Measurements from ENCODE around the gene MYF6.
"Not testable (repeated sequence)": the region's sequence is repeated elsewhere in the genome, so short reads cannot be mapped to it uniquely, and the experiment has no call there.

Gene MYF6

DNA sequence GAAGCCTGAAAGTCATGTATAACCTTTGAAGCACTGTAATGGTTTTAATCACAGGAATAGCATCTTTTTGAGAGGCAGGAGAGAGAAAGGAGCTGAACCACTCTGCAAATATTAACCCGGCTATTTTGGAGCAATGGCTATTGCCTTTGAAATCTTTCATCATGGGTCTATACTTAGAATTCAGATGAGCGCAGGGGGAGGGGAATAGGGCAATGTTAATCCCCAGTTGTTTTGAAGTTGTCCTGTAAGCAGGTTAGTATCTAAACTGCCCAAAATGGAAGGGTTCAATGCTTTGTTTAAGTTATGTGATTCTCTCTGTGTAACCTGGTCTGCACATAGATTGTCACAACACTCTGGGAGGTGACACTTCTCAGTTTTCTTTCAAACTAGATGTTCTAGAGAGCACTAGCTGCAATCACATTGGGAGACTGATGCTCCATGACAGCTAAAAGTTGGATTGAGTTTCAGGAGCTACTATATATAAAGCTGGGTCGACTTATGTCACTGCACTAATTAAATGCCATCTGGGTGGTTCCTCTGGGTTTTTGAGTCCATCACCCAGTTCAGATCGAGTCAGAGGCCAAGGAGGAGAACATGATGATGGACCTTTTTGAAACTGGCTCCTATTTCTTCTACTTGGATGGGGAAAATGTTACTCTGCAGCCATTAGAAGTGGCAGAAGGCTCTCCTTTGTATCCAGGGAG lies at the start of gene MYF6:
Gene MYF6 (plus strand): TSS at position 509 of the 704 bp plus-strand sequence. CDS start 86 bp downstream, at position 595.
- DNase-seq (ENCODE audit: low read depth) = no peak

DNA sequence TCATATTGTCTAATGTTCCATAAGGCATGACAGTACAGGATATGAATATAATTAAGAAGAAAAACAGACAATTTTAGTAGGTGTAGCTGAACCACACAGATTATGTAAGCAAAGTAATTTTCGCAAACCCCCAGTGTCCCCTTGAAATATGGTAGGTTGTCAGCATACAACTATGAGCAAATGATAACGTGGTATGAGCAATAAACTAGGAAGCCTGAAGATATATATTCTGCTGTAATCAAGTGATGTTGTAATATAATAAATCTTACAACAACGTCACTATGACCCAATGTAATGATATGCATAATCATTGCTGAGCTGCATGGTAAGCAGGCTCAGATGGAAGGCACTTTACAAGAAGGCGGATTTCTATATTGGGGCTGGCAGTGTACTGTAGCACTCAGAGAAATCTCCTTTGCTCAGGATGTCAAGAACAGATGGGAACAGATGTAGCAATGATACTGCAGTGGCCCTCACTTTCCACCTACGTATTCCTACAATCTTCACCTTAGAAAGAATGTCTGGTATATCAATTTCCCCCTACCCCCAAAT lies 47.8 kb upstream of the MYF6 start:
- DNase-seq (ENCODE audit: low read depth) = no peak

DNA sequence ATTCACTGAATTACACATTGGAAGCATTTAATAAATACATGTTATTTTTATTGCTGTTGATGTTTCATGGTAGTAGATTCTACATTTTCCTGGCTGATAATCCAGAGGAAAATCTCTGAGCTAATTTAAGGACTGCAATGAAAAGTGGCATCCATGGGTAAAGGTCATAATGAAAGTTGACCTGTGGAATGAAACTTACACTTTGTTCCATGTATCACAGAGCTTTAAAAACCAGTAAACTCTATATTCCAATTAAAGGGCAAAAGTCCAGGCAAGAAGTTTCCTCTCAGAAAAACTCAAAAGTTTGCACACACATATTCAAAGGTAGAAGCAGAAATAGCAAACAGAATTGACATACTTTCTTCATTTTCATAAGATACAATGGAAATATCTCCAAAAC lies 44.8 kb upstream of the MYF6 start:
- DNase-seq (ENCODE audit: low read depth) = no peak

DNA sequence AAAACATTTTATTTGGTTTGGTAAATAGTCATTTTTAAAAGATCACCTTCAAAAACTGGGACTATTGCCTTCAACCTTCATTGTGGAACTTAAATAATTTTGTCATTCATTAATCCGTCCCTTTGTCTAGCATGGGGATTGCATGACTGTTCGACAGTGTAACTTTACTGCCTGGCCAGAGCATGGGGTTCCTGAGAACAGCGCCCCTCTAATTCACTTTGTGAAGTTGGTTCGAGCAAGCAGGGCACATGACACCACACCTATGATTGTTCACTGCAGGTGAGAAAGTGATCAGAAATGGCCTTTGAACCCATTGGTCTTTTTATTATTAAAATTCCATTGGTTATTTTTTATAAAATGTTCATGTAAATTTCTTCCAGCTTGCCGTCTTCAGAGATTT lies 37.2 kb upstream of the MYF6 start:
- DNase-seq (ENCODE audit: low read depth) = no peak

DNA sequence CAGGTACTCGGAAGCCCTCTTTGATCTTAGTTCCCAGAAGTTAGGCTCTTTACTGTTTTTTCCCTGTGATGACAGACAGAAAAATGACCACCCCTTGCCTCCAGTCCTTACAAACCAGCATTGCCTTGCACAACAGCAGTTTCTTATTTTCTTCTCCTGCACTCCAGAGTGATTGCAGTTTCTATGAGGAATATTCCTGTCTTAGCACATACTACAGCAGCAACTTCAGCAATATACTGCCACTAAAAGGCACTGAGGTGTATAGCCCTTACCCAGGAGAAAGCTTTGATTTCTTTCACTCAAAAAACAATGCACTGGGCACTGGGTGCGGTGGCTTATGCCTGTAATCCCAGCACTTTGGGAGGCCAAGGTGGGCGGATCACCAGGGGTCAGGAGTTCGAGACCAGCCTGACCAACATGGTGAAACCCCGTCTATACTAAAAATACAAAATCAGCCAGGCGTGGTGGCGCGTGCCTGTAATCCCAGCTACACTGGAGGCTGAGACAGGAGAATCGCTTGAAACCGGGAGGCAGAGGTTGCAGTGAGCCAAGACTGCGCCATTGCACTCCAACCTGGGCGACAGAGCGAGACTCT lies 31.3 kb upstream of the MYF6 start:
- not testable (repeated sequence) for DNase-seq (ENCODE audit: low read depth)

DNA sequence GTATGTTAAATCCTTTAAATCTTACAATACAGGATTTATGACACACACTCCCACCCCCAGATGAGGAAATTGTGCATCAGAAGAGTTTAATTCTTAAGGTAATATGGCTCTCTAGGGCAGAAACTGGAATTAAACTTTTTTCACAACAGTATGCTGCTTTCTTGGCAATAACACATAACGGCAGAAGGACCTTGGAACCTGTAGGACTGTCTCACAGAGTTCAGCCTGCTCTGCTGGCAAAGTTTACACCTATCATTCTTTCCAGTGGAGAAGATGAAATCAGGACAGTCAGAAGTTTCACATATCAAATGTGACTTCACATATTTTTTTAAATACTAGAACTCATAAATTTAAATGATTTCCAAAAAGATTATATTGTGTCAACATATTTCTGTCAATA lies 30.6 kb upstream of the MYF6 start:
- DNase-seq (ENCODE audit: low read depth) = no peak

DNA sequence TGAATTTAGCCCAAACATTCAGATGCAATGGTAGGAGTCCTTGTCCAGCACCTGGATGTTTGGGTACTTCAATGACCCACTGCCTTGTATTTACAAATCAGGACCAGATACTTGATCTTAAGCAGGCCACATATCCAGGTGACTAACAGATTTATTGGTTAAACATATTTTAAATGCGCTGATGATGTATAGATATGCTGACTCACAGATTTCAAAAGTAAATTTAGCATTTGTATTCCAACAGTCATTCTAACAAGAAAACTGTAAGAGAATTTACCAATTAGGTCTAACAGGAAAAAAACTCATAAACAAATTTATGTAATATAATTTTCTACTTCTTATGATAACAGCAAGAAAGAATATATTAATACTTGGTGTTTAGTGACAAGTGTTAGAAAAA lies 29.4 kb upstream of the MYF6 start:
- no peak for DNase-seq (ENCODE audit: low read depth)

DNA sequence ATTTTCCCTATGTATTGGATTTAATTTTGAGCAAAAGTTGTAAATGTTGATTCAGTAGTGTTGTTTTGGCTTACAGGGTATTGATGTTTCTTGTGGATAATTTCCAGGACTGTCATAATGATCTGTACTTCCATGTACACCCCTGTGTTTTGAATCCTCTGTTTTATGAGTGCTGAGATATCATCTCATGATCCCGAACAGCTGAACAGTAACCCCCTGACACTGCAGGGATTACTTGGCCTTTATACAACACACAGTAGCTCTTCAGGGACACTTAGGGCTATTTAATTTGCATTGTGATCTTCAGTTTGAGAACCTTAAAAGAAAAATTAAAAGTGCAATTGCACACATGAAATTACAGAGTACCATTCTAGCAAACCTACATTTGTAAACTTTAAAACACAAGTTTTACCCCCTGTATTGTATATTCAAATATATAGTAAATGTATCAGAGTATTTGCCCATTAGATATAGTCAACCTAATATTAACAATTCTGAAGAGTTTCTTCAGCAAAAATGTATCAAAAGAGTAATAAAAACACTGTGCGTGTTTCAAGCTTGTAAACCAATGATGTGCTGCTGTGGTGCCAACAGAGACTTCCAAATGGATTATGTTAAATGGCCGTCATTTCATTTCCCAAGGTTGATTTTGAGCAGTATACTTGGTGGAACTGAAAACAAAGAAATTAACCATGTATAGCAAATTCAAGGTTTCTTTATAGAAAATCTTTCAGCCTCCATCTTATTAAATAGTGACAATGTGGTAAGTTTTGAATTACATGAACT lies 27.9 kb upstream of the MYF6 start:
- no peak for DNase-seq (ENCODE audit: low read depth)

DNA sequence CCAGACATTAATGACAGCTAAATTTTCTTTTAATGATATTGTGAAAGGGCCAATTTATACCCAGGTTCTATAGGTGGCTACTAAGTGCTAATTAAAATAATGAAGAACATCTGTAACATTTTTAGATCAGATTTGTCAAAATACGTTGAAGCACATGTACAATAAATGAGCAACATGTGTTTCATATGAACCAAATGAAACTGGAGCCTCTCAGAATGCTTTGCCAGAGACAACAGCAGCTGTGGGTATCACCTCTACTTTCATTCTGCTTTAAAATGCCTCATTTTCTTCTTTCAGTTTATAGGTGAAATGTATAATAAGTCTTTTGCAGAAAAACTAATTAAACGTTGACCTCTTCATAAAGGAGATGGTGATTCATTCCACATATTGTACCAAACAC lies 26.1 kb upstream of the MYF6 start:
- DNase-seq (ENCODE audit: low read depth) = no peak

DNA sequence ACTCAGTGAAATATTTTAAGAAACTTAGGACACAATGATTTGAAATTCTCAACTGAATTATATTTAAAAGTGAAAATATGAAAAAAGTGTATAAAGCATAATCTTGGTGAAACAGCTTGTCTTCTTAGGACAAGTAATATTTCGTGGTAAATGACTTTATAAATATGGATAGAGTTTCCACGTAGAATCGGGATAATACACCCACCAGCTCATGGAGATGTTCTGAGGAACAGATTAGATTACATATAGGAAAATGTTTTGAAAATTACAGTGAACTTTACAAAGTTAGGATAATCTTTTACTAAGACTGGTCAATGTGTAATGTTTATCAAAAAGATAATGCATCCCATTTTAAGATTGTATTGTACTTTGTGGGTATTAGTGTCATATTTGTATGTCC lies 25.6 kb upstream of the MYF6 start:
- DNase-seq (ENCODE audit: low read depth) = no peak

DNA sequence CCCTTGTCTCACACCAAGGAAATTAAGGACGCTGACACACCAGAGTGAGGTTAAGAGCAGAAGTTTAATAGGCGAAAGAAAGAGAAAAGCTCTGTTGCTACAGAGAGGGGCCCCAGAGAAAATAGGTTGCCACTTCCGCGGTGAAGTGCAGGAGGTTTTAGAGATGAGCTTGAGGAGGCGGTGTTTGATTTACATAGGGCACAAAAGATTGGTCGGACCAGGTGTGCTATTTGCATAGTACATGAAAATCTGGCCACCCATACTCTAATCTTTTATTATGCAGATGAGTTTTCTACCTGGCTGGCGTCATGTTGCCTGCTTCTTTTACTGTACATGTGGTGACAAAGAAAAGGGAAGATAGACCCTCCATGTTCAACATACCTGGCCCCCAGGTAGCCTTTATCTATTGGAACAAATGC lies 23.3 kb upstream of the MYF6 start:
- DNase-seq (ENCODE audit: low read depth) = no peak

DNA sequence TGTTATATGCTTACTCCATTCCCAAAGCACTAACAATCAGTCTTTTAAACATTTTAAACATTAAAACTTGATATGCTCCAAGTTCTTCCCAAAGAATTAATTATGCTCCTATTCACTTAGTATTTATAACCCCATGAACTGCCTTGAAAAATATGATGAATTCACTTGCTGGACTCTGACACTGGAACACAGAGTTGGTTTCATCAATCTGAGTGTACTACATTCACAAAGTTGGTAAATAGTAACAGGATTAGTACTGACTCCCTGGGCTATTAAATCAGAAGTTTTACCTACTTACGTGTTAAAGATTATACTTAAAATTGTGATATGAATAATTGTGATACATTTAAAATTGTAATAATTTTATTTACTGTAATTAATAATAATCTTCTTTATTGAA lies 17.3 kb upstream of the MYF6 start:
- no peak for DNase-seq (ENCODE audit: low read depth)

DNA sequence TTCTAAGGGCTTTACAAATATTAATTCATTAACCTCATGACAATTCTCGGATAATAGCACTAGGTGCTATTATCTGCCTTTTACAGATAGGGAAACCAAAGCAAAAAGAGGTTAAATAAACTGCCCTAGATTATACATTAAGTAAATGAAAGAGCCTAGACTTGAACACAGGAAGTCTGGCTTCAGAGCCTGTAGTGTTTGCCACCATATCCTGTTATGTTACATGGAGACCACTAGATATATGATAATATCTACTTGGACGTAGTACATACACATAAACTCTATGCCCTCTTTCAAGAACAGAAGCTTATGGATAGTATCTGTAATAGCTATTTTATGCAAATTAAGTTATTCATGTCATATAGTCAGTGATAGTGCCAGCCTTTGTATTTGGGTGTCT lies 16.9 kb upstream of the MYF6 start:
- DNase-seq (ENCODE audit: low read depth) = no peak

DNA sequence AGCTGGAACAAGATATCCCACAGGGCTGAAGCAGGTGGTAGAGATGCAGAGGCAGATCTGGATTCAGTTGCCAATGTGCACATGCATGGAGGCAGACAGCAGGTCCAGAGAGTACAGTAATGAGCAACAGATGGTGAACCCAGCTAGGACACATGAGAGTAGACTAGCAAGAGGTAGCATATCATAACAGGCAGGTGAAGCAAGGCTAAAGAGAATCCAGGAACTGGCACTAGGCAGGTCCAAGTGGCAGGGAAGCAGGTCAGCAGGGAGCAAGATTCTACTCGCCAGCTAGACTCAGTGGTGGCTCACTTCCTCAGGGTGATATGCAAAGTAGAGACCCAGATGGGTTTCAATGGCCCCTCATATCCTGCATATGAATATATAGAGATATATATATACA lies 15.3 kb upstream of the MYF6 start:
- no peak for DNase-seq (ENCODE audit: low read depth)

DNA sequence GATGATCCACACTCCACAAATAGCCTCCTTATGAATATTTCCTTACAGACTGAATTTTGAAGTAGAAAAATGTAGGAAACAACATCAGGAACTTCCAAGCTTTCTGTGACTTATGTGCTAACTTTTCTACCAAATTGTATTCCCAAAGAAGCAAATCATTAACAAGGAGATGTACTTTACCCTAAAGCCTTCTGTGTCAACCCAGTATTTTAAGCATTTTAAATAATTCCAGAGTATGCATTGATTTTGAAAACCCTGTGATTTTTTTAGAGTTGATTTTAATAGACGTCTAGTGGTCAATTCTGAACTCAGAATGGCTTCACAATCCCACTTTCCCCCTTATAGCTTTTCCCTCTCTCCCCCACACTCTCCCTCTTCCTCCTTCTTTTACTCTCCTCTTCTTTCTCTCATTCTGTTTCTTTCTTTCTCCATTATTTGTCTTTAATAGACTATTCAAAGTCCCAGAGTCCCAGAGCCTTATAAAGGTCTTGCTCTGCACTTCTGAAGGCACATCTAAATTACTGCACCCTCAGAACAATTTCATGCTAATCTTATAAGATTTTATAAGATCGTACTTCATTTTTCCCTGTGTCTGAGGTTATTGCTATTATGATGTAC lies 10.1 kb upstream of the MYF6 start:
- DNase-seq (ENCODE audit: low read depth) = no peak

DNA sequence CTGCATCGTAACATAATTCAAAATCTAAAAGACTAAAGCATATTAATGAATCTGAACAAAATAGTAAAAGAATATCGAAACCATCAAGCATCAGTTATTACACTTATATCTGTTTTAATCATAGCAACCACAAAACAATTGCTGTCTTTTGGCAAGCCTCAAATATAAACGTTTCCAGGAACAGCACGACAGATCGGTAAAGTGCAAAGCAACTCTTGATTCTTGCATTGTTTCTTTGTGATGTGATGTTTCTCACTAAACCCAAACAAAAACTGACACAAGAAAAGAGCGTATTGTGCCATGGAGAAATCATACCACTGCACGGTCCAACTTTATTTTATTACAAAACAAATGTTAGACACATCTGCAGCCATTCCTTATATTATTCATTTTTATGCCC lies 9.2 kb upstream of the MYF6 start:
- DNase-seq (ENCODE audit: low read depth) = no peak

DNA sequence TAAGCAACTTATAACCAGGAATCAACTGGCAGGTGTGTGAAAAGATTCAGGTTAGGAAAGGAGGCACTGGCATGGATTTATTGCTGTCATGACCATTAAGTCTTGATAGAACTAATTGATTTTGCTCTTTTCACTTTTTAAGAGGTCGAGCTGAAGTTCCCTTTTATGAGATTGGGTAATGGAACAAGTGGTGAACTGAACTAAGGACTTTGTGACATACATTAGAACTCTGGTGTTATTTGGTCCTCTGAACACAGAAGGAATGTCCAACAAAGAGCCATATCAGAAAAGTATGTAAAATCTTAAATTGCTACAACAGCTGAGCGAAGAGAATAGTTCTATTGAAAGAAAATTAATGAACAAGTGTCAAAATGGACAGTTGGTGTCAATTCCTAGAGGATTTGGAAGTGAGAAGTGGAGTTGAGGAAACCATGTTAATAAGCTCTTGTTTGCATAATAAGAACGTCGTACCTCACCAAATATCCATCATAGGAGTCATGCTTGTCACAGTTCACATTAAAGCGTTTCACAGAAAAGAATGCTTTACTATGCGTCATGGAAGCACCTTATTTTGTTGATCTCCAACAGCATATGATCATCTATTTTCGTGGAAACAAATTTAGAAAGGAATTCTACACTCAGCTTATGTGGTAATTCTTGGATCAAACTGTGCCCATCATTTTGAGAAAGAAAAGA lies 8.4 kb upstream of the MYF6 start:
- DNase-seq (ENCODE audit: low read depth) = no peak

DNA sequence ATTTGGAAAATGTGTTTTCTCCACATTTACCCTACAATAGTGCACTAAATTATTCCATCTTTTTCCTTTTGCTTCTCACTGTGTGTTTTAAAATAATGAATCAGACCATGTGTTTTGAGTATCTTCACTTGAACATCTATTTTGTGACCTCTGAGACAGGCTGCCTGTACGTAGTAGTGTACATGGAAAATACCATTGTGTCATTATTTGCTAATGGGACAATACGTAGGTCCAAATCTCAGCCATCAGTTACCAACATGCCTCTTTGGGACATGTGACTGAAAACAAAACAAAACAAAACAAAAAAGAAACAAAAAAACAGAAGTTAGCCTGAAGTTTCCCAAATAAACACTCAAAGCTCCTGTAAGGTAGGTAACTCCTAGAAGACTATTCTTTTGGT lies 7.1 kb upstream of the MYF6 start:
- DNase-seq (ENCODE audit: low read depth) = no peak

DNA sequence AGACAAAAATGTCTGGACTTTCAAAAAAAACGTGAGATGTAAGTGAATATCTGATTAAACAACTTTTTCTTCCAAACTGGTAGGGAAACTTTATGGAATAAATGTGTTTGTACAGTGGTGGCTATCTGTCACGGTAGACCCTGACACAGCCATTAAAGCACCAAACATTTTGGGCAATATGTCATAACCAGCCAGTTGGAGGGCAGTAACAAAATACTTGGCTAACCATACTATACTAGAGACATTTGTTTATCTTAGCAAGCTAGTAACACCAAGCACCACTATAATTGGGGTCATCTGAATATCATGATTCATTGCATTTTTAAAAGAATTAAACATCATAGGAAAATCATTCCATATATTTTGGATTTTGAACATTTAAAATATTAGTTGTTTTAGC lies 6.0 kb upstream of the MYF6 start:
- DNase-seq (ENCODE audit: low read depth) = no peak

DNA sequence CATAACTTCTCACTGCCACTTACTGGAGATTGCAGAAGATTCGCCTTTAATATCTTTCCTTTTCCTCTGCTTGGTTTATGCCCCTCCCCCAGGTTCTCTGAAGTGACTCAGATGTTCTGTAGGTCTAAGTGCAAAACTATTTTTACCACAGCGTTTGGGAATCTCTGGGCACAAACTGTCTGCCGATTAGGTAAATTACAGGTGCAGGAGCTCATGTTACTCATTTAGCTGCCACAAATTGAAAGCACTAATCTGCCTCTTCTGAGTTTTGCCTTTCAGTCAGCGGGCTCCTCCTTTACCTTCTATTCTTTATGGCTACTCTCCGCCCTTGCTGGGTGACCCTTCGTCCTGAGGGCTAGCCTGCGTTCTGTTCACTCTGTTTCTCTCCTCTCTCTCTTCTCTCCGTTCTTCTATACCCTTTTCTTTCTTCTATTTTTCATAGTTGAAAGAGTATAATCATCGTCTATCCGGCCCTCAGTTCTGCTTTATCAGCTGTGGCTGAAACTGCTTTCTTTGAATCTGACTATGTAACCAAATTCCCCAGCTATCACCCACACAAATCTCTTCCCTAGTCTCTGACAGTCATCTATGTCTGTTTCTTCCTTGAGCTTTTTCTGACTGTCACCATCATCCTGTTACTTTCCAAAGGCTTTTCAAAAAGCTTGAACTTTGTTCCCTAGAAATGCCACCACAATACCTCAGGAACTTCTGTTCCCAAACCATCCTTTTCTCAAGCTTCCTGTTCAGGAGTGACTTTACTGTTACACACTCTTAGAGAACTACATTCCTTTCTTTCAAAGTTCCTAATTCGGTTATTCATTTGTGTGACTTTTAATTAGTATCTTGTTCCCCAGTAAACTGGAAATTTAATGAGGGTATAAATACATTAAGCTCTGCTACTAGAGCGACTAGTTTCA lies 4.3 kb upstream of the MYF6 start:
- DNase-seq (ENCODE audit: low read depth) = no peak

DNA sequence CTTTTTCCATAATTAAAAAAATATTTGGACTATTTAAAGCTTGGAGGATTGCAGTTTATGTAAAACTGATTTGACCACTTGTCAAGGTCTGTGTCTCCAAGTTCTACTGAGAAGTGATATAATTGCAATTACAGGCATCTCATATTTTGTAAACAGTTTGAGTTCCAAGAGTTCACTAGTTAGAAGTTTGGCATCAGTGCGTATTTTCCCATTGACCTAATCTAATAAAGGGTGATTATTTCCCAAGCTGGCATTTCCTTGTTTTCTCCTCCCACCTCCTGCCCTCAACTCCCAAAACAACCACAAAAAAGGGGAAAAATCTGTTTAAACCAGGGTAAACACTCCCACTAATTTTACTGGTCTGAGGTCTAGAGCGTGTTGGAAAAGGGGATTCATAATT lies 3.0 kb upstream of the MYF6 start:
- DNase-seq (ENCODE audit: low read depth) = no peak
